ENCODE measurements around the gene PTPN20. TPM values are rescaled to one million over a fixed set of nuclear protein-coding genes. Genes with fewer than 3 reads are reported as not detected.
"Not testable (repeated sequence)": the region's sequence is repeated elsewhere in the genome, so short reads cannot be mapped to it uniquely, and the experiment has no call there.

PTPN20 gene
- total RNA-seq, 1 donor from 2014 or later = 1.3 TPM

DNA sequence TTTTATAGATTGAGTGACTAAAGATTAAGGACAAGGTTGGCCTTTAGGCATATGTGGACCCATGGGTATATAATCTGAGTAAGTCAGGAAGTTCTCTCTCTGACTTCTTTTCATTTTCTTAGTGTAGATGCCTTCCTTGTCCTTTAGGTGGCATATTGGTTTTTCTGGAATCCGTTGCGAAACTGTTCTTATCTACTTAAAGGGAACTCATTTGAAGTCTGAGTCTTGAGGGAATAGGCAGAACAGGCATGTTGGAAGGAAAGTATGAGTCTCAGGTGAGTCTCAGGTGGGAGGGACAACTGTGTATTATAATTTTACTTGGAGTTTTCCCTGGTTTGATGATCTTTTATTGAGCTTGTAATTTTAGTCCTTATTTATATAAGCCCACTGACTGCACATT, 14.6 kb downstream of the PTPN20 start:
- H3K4me3 ChIP-seq (ENCODE audit: low read depth, low read length); DNase-seq (ENCODE audit: low read depth): not testable (repeated sequence)
- TF ChIP-seq, protein P1, sequence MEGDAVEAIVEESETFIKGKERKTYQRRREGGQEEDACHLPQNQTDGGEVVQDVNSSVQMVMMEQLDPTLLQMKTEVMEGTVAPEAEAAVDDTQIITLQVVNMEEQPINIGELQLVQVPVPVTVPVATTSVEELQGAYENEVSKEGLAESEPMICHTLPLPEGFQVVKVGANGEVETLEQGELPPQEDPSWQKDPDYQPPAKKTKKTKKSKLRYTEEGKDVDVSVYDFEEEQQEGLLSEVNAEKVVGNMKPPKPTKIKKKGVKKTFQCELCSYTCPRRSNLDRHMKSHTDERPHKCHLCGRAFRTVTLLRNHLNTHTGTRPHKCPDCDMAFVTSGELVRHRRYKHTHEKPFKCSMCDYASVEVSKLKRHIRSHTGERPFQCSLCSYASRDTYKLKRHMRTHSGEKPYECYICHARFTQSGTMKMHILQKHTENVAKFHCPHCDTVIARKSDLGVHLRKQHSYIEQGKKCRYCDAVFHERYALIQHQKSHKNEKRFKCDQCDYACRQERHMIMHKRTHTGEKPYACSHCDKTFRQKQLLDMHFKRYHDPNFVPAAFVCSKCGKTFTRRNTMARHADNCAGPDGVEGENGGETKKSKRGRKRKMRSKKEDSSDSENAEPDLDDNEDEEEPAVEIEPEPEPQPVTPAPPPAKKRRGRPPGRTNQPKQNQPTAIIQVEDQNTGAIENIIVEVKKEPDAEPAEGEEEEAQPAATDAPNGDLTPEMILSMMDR (conservative IDR thresholded peaks at IDR 0.05; ENCODE audit: low read depth, low read length) = peak; percentile 30

DNA sequence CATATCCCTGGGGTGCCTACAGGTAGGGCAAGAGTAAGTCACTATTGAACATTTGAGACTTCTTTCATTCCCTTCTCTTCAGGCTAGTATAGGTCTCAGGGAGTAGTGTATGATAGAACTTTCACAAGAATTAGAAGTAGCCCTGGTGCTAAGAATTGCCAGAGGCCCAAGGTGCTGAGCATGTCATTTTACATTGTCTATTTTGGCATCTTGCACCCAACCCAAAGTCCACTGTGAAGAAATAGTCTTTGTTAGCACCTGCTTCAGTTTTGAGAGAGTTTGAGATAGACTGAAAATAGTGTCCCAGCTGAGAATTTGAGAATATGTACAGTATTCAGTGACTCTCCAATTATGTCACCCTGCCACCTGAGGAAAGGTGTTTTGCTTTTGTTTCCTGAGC, 17.6 kb downstream of the PTPN20 start:
- DNase-seq (ENCODE audit: low read depth); H3K4me3 ChIP-seq (ENCODE audit: low read depth, low read length): not testable (repeated sequence)

DNA sequence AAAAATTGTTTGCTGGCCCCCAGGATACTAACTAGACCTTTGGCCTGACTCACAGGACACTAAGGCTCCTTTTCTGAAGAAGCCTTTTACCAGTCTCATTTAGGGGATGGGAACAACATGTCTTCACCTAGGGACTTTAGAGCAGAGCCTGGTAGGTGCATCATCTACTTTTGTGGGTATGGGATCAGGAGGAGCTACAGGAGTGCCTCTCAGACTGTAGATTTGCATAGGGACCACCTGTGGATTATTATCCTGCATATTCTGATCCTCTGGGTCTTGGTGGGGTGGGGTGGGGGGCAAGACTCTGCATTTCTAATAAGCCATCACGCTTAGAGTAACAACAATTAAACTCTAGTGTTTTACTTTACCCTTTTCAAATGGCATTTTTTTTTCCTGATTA, 21.2 kb downstream of the PTPN20 start:
- DNase-seq (ENCODE audit: low read depth) = not testable (repeated sequence)

DNA sequence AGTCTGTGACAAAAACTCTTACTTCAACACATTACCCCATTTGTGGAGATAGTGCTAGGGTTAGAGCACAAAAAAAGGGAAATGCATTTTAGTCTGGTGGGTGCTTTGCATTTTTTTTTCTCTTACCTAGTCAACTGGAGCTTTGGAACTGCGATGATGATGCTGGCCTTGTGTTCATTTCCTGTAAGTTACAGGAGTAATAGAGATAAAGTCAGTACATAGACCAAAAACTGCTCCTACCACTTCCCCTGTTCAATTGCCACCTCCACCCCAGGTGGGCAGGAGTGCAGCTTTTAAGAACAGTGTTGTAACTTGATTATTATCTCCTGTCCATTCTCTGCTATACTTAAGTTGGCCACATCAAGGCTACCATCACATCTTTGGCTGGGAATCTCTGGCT, 29.9 kb downstream of the PTPN20 start:
- DNase-seq (ENCODE audit: low read depth); H3K4me3 ChIP-seq (ENCODE audit: low read depth, low read length): not testable (repeated sequence)

More for the DNA sequence above, 21.2 kb downstream of the PTPN20 start:
- not testable (repeated sequence) for H3K4me3 ChIP-seq (ENCODE audit: low read depth, low read length)

DNA sequence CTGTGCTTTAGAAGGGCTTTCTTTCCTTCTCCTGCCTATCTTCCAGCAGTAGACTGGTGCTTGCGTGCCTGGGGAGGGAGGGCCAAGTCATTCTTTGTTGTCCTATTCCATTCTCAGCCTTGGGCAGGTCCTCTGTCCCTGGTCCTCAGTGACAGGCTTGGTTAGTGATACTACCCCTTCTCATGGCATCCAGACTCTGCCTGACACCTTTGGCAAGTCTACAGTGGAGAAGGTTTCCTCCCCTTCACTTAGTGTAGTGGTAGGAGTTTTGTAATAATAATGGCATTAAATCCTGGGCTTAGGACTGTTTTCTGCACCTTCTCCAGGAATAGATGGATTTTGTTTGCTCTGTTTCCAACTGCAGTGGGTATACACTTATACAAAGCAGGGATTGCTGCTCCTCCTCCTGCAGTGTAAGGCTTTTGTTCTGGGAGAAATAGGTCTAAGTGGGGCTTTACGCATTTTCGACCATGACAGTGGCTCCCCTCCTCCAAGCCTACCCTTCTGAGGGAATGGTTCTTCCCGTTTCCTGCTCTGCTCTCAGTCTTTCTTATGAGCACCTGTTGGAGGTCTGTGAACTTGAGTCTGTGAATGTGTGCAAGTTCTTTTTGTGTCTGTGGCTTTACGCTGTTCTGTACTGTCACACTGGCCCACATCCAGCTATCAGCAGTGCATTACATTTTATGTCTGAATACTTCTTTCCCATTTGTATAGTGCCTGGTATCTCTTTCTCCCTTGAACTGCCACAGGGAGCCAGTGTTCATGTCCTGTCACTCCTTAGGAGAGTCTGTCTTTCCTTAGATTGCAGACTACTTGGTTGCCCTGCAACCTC, 37.7 kb downstream of the PTPN20 start:
- not testable (repeated sequence) for DNase-seq (ENCODE audit: low read depth); H3K4me3 ChIP-seq (ENCODE audit: low read depth, low read length)

DNA sequence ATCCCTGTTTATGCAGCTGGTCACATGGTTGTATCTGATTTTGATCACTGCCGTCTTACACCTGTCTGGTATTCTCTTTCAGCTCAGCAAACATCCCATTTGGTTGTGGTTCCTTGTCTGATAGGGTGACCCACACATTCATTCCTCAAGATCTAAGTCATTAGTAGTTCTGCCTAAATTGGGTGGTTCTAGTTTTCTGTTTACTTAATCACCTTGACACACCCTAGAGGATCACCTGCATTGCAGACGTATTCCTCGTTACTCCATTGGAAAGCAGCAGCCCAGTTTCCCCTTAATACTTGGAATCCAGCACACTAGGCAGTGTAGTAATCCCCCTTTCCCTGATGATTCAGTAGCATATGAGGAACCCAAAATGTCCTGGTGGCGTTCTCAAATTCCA, 41.3 kb downstream of the PTPN20 start:
- not testable (repeated sequence) for H3K4me3 ChIP-seq (ENCODE audit: low read depth, low read length); DNase-seq (ENCODE audit: low read depth)

DNA sequence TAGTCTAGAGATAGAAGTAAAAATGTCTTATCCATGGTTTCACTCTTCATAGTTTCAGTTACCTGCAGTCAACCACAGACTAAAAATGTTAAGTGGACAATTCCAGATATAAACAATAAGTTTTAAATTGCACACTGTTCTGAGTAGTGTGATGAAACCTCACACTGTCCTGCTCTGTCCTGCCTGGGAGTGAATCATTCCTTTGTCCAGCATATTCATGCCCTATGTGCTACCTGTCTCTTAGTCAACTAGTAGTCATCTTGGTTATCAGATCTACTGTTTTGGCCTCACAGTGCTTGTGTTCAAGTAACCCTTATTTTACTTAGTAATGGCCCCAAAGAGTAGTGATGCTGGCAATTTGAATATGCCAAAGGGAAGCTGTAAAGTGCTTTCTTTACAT, 49.5 kb downstream of the PTPN20 start:
- DNase-seq (ENCODE audit: low read depth); H3K4me3 ChIP-seq (ENCODE audit: low read depth, low read length): not testable (repeated sequence)

DNA sequence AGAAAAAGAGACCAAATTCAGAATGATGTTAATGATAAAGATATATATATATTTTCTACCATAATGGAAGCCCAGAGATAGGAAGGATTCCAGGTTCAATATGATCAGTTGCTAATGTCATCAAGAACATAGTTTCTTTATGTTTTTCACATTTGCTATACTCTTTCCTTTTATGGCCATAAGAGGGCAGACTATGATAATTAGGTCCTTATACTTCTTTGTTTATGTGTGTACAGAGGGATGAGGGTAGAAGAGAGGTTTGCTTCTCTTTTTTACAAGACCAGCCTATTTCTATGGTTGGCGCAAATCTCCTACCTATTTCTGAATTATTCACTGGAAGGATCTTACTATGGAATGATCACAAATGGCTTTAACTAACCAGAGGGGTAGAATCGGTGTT, 52.1 kb downstream of the PTPN20 start:
- DNase-seq (ENCODE audit: low read depth); H3K4me3 ChIP-seq (ENCODE audit: low read depth, low read length): not testable (repeated sequence)

DNA sequence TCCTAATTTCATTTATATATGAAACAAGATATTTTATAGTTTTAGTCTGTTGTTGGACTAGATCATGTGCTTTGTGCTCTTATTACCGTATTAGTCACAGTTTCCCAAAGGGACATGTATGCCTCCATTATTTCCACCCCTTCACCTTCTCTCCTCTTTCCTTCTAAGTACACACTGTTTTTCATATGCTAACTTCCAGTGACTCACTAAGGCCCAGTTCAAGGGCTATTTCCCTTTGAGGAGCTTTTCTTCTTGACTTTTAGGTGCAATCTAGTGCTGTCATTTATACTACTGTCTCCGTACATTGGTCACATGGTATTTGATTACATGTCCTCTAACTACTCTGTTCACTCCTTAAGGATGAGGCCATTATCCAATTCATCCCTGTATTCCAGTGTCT, 55.8 kb downstream of the PTPN20 start:
- H3K4me3 ChIP-seq (ENCODE audit: low read depth, low read length); DNase-seq (ENCODE audit: low read depth): not testable (repeated sequence)

DNA sequence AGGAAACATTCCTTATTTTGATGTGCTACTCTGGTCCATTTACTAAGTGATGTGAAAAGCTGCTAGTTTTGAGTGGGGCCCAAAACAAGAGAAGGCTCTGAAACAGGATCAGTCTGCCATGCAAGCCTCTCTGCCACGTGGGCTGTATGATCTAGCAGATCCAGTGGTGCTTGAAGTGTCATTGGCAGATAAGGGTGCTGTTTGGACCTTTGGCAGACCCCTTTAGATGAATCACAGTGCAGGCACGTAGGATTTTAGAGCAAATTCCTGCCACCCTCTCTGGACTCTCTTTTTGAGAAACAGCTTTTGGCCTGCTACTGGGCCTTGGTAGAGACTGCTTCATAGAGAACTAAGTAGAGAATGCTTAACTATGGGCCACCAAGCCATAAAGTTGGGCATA, 69.0 kb downstream of the PTPN20 start:
- not testable (repeated sequence) for H3K4me3 ChIP-seq (ENCODE audit: low read depth, low read length); DNase-seq (ENCODE audit: low read depth)

DNA sequence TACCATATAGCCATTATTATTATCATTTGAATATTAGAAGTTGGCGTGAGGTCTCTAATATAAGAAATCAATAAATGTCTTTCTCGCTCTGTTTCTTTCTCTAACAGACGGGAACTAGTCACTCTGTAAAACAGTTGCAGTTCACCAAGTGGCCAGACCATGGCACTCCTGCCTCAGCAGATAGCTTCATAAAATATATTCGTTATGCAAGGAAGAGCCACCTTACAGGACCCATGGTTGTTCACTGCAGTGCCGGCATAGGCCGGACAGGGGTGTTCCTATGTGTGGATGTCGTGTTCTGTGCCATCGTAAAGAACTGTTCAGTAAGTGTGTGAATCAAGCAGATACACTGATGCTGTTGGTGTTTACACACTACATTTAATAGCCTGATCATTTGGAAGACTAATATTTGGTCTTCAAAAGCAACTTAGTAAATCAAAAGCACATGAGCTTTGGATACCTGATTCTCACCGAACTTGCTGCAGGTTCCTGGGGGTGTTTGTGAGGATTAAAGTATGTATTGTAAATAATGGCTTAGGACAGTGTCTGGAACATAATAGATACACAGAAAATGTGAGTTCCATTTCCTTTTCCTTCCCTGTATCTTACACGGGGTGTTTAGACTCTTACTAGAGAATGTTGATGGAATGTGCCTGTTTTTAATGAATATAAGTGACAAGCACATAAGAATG, 76.2 kb downstream of the PTPN20 start:
- not testable (repeated sequence) for DNase-seq (ENCODE audit: low read depth); H3K4me3 ChIP-seq (ENCODE audit: low read depth, low read length)

DNA sequence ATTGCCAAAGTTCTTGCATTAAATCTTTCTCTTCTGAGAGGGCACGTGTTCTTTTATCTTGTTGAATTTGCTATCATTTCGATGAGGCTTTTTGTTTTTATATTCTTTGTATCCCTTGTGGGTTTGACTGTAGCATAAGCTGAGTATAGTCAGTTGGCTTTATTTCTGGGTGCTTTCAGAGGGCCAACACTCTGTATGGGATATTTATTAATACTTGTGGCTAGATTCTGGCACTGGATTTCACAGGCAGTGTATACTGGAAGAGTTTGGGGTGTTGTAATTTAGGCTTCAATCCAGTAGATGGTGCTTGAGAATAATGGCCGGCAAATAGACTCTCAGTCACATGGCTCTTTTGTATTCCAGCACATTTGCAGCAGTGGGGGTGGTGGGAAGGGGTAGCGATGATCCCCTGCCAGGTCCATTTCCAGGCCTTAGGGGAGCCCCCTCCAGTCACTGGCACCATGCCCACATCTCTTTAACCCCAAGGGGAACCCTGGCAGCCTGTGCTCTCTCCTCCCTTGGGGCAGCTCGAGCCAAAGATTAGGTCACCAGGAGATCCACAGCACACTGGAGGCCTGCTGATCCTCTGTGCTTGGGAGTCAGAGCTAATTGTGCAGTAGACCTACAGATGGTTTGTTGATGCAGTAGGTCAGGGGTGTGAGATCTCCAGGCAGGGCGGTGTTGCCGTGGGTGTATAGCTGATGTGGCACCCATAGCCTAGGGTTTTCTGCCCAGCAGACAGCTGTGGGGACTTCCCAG, 81.8 kb downstream of the PTPN20 start:
- H3K4me3 ChIP-seq (ENCODE audit: low read depth, low read length) = no peak overlapping the region
- TF ChIP-seq, protein P1 (conservative IDR thresholded peaks at IDR 0.05; ENCODE audit: low read depth, low read length) = peak; percentile 53
- no peak for DNase-seq (ENCODE audit: low read depth)

All from epithelial cell of proximal tubule (primary cell).